Large intestine (tissue), 3 donors: Measurements from ENCODE around the gene LILRB5. TPM values are rescaled to one million over a fixed set of nuclear protein-coding genes. Genes with fewer than 3 reads are reported as not detected.
A peak's percentile ranks its signal among the peaks of the same experiment; 100 is the strongest.
"Not testable (repeated sequence)": the region's sequence is repeated elsewhere in the genome, so short reads cannot be mapped to it uniquely, and the experiment has no call there.

ENCODE experiments used
- DNase-seq, 2 donors: peaks; one replicate each; pipeline versions ENCODE4 v3.0.0 to v3.0.0-alpha.2; 2013
- H3K27ac ChIP-seq: one replicate; pipeline ENCODE4 v1.5.1; 2013; ENCODE audit warnings: low read length
- H3K27me3 ChIP-seq: 2 replicates; pipeline ENCODE4 v1.6.1; 2013; ENCODE audit warnings: low read length; ENCODE audit not compliant: control insufficient read depth, insufficient read depth
- H3K36me3 ChIP-seq: 2 replicates; pipeline ENCODE4 v1.6.1; 2013; ENCODE audit warnings: low read length; ENCODE audit not compliant: control insufficient read depth, insufficient read depth
- H3K4me1 ChIP-seq: one replicate; pipeline ENCODE4 v1.6.1; 2013; ENCODE audit warnings: low read length; ENCODE audit not compliant: control insufficient read depth, insufficient read depth
- H3K4me3 ChIP-seq: one replicate; pipeline ENCODE4 v1.5.1; 2013; ENCODE audit warnings: low read length
- H3K9me3 ChIP-seq: one replicate; pipeline ENCODE4 v1.6.1; 2013; ENCODE audit warnings: mild to moderate bottlenecking, low read depth, low read length, moderate library complexity; ENCODE audit not compliant: control insufficient read depth
- WGBS: methylation state at CpG from one replicate; pipeline ENCODE4 v1.1.5; 2013; ENCODE audit warnings: low lambda C conversion rate; ENCODE audit not compliant: insufficient coverage; 5-methylcytosine and 5-hydroxymethylcytosine counted together
- polyA plus RNA-seq: library from polyadenylated mRNA; unstranded; fragments of 120-200 nt; gene quantifications from one replicate; pipeline ENCODE4 v1.2.1, GENCODE V29; 2013

The LILRB5 gene
- polyA plus RNA-seq, 1 donor: 7.6 TPM

- not testable (repeated sequence) for H3K9me3 ChIP-seq, H3K27ac ChIP-seq, DNase-seq, H3K4me3 ChIP-seq, H3K27me3 ChIP-seq, H3K36me3 ChIP-seq, H3K4me1 ChIP-seq
- no CpG with 5 or more reads among the region's 15 CpGs for WGBS
Observed at GRCh38 chr19:54277111-54277615, 20.1 kb upstream of the LILRB5 start.

- no peak for DNase-seq
- no peaks in the 10 kb centered on the region for H3K27me3 ChIP-seq
Observed at GRCh38 chr19:54275951-54276350, 18.9 kb upstream of the LILRB5 start.

GRCh38 chr19:54274516-54274915 lies 17.4 kb upstream of the LILRB5 start:
- WGBS: no CpG with 5 or more reads among the region's 9 CpGs
- H3K4me1 ChIP-seq, H3K36me3 ChIP-seq, DNase-seq, H3K4me3 ChIP-seq, H3K27ac ChIP-seq, H3K9me3 ChIP-seq, H3K27me3 ChIP-seq: not testable (repeated sequence)

More at GRCh38 chr19:54275951-54276350, 18.9 kb upstream of the LILRB5 start:
- H3K27ac ChIP-seq: no peak overlapping the region
- no peaks in the 10 kb centered on the region for H3K9me3 ChIP-seq
- H3K36me3 ChIP-seq: no peaks in the 10 kb centered on the region
- WGBS: no CpG with 5 or more reads among the region's 9 CpGs
- no peak overlapping the region for H3K4me3 ChIP-seq
- no peaks in the 10 kb centered on the region for H3K4me1 ChIP-seq

GRCh38 chr19:54273821-54274220 lies 16.7 kb upstream of the LILRB5 start:
- WGBS: no CpG with 5 or more reads among the region's 3 CpGs
- DNase-seq: no peak
- Histone ChIP-seq H3K9me3 (no peaks in the 10 kb centered on the region), H3K36me3 (no peaks in the 10 kb centered on the region), H3K27ac (no peak overlapping the region), H3K4me3 (no peak overlapping the region), H3K4me1 (no peaks in the 10 kb centered on the region), H3K27me3 (no peaks in the 10 kb centered on the region)

- not testable (repeated sequence) for H3K27ac ChIP-seq, H3K9me3 ChIP-seq, H3K36me3 ChIP-seq, H3K27me3 ChIP-seq, DNase-seq, H3K4me3 ChIP-seq, H3K4me1 ChIP-seq
- no CpG with 5 or more reads among the region's 5 CpGs for WGBS
Observed at GRCh38 chr19:54272181-54272580, 15.1 kb upstream of the LILRB5 start.

- not testable (repeated sequence) for H3K27ac ChIP-seq
Observed at GRCh38 chr19:54271587-54271986, 14.5 kb upstream of the LILRB5 start.

GRCh38 chr19:54271106-54271505 lies 14.0 kb upstream of the LILRB5 start:
- Histone ChIP-seq H3K27ac (no peak overlapping the region), H3K4me1 (no peaks in the 10 kb centered on the region), H3K27me3 (no peaks in the 10 kb centered on the region), H3K4me3 (no peak overlapping the region), H3K36me3 (no peaks in the 10 kb centered on the region), H3K9me3 (no peaks in the 10 kb centered on the region)
- DNase-seq: no peak
- no CpG with 5 or more reads among the region's 8 CpGs for WGBS

More at GRCh38 chr19:54271587-54271986, 14.5 kb upstream of the LILRB5 start:
- not testable (repeated sequence) for DNase-seq, H3K36me3 ChIP-seq, H3K9me3 ChIP-seq, H3K4me1 ChIP-seq, H3K4me3 ChIP-seq, H3K27me3 ChIP-seq
- no CpG with 5 or more reads among the region's 4 CpGs for WGBS

GRCh38 chr19:54268936-54269335 lies 11.9 kb upstream of the LILRB5 start:
- no peak for DNase-seq
- no peak overlapping the region for H3K27ac ChIP-seq
- H3K27me3 ChIP-seq: no peaks in the 10 kb centered on the region
- H3K36me3 ChIP-seq: no peaks in the 10 kb centered on the region
- no peak overlapping the region for H3K4me3 ChIP-seq
- no peaks in the 10 kb centered on the region for H3K9me3 ChIP-seq
- 67% methylated on average over 2 of the region's 2 CpGs for WGBS
- no peaks in the 10 kb centered on the region for H3K4me1 ChIP-seq

GRCh38 chr19:54266133-54266532 lies 9.1 kb upstream of the LILRB5 start:
- Histone ChIP-seq H3K27ac (no peak overlapping the region), H3K4me3 (no peak overlapping the region), H3K36me3 (no peaks in the 10 kb centered on the region), H3K4me1 (no peaks in the 10 kb centered on the region), H3K27me3 (no peaks in the 10 kb centered on the region), H3K9me3 (no peaks in the 10 kb centered on the region)
- DNase-seq: peak; percentile 40 to 46
- WGBS: no CpG with 5 or more reads among the region's 6 CpGs

GRCh38 chr19:54262470-54262869 lies 5.4 kb upstream of the LILRB5 start:
- Histone ChIP-seq H3K9me3 (no peaks in the 10 kb centered on the region), H3K36me3 (no peaks in the 10 kb centered on the region), H3K27me3 (peaks cover 3% of the 10 kb centered on the region), H3K4me3 (no peak overlapping the region), H3K27ac (no peak overlapping the region), H3K4me1 (no peaks in the 10 kb centered on the region)
- DNase-seq: no peak
- no CpG with 5 or more reads among the region's 2 CpGs for WGBS

GRCh38 chr19:54262066-54262465 lies 5.0 kb upstream of the LILRB5 start:
- Histone ChIP-seq H3K4me3 (no peak overlapping the region), H3K36me3 (no peaks in the 10 kb centered on the region), H3K4me1 (no peaks in the 10 kb centered on the region), H3K27me3 (peaks cover 3% of the 10 kb centered on the region), H3K27ac (no peak overlapping the region), H3K9me3 (no peaks in the 10 kb centered on the region)
- no CpG with 5 or more reads among the region's 11 CpGs for WGBS
- DNase-seq: no peak
